ENCODE data around the gene WDFY3.

The WDFY3 gene

DNA sequence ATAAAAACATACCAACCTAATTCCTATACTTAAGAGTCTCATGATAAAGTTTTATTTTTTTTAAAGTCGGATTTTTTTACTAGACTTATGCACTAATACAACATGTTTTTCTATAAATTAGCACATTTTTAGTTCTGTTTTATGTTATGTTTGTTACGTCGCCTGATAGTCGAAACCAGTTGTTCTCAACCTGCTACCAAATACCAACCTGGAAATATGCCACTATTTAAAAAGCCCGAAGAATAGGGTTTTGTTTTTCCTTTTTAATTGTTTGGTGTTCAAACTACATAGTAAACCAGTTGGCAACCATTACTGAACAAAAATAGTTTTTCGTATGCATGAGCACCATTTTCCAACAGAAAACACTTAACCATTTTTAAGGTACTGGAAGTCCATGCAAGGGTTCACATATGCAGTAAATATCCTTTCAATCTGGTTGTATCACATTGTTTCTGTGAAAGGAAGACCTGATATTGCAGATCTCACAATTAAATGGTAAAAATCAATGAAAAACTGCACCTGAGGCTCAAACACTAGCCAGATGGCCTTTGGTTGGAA, 1.4 kb downstream of the WDFY3 start:
- peaks cover 3 to 32% (median 6%) of the 10 kb centered on the region in 5 experiments for H3K27me3 ChIP-seq (replicated peaks in 2 of 5; ENCODE audit: control insufficient read depth in 4 of 5, insufficient read depth in 5 of 5, low read length in 4 of 5)
- ChIA-PET POLR2A (no interaction called here), CTCF (no interaction called here)
- no peak for DNase-seq
- peaks cover 12 to 18% (median 14%) of the 10 kb centered on the region in 4 experiments for H3K4me1 ChIP-seq (ENCODE audit: control extremely low read depth in 1 of 4, control insufficient read depth in 4 of 4, insufficient read depth in 4 of 4, low read length in 3 of 4)
- no peaks in the 10 kb centered on the region for H3K36me3 ChIP-seq (ENCODE audit: control insufficient read depth in 4 of 4, insufficient read depth in 4 of 4, low read length in 3 of 4)
- H3K9me3 ChIP-seq (ENCODE audit: control extremely low read depth in 1 of 5, control insufficient read depth in 4 of 5, insufficient read depth in 2 of 5, low read depth in 1 of 5, low read length in 4 of 5), result no peaks in the 10 kb centered on the region
- no peak overlapping the region for H3K27ac ChIP-seq (ENCODE audit: insufficient read depth in 1 of 2, low read depth in 1 of 2, low read length in 2 of 2, poor library complexity in 1 of 2, severe bottlenecking in 2 of 2)
- WGBS (ENCODE audit: insufficient coverage), result no CpG with 5 or more reads among the region's 6 CpGs
- H3K4me3 ChIP-seq (ENCODE audit: control insufficient read depth in 1 of 7, extremely low read depth in 1 of 7, insufficient read depth in 4 of 7, low read depth in 2 of 7, low read length in 6 of 7), result peak overlapping the region in 6 of 7 experiments; percentile 72 to 88 (median 85)

DNA sequence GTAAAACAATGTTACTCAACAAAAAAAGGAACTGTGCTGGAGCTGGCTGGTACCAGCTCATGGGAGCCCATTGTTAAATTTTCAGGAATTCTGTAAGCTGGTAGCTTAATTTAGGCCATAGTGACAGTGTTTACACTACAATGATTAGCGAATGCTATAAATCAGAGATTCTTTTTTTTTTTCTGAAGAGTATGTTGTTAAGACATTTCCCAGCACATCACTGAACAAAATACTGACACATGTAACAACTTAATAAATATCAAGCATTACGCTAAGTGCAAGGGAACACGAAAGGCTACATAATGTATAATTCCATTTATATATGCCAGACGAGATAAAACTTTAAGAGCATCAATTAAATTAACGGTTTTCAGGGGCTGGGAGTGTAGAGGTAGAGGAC, 4.4 kb downstream of the WDFY3 start:
- Histone ChIP-seq H3K4me1 (ENCODE audit: control extremely low read depth in 1 of 4, control insufficient read depth in 4 of 4, insufficient read depth in 4 of 4, low read length in 3 of 4) (peaks cover 7 to 15% (median 11%) of the 10 kb centered on the region in 4 experiments), H3K4me3 (ENCODE audit: control insufficient read depth in 1 of 7, extremely low read depth in 1 of 7, insufficient read depth in 4 of 7, low read depth in 2 of 7, low read length in 6 of 7) (no peak overlapping the region), H3K27me3 (replicated peaks in 2 of 5; ENCODE audit: control insufficient read depth in 4 of 5, insufficient read depth in 5 of 5, low read length in 4 of 5) (peaks cover 0 to 14% (median 2%) of the 10 kb centered on the region in 5 experiments), H3K9me3 (ENCODE audit: control extremely low read depth in 1 of 5, control insufficient read depth in 4 of 5, insufficient read depth in 2 of 5, low read depth in 1 of 5, low read length in 4 of 5) (no peaks in the 10 kb centered on the region), H3K27ac (ENCODE audit: insufficient read depth in 1 of 2, low read depth in 1 of 2, low read length in 2 of 2, poor library complexity in 1 of 2, severe bottlenecking in 2 of 2) (no peak overlapping the region), H3K36me3 (ENCODE audit: control insufficient read depth in 4 of 4, insufficient read depth in 4 of 4, low read length in 3 of 4) (no peaks in the 10 kb centered on the region)
- CTCF ChIA-PET, result interaction anchor here (0.6 kb wide), 1 partner anchor 464 kb away, joined by 4 read pairs; no protein-coding TSS in a partner anchor
- 100% methylated on average over 1 of the region's 5 CpGs for WGBS (ENCODE audit: insufficient coverage)
- no peak for DNase-seq
- POLR2A ChIA-PET, result no interaction called here

DNA sequence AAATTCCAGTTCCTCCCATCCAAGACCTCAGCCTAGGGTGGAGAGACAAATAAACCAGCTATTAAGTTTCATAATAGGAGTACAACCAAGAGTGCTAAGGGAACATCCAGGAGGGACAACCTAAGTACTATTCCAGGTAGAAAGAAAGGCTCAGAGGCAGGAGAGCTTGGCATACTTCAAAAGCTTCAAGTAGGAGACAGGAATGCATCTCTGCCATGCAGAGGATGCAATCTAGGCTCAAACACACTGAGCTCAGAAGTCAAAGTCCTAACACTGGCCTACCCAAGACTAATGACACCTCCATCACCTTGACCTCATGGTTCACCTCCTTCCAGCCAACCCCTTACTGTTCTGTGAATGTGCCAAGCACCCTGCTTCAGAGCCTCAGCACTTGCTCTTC, 8.1 kb downstream of the WDFY3 start:
- H3K9me3 ChIP-seq (ENCODE audit: control extremely low read depth in 1 of 5, control insufficient read depth in 4 of 5, insufficient read depth in 2 of 5, low read depth in 1 of 5, low read length in 4 of 5), result no peaks in the 10 kb centered on the region
- H3K4me1 ChIP-seq (ENCODE audit: control extremely low read depth in 1 of 4, control insufficient read depth in 4 of 4, insufficient read depth in 4 of 4, low read length in 3 of 4), result no peaks in the 10 kb centered on the region
- CTCF ChIA-PET, result interaction anchor here (1.1 kb wide), 1 partner anchor 13 kb away, joined by 5 read pairs; no protein-coding TSS in a partner anchor
- H3K4me3 ChIP-seq (ENCODE audit: control insufficient read depth in 1 of 7, extremely low read depth in 1 of 7, insufficient read depth in 4 of 7, low read depth in 2 of 7, low read length in 6 of 7), result no peak overlapping the region
- POLR2A ChIA-PET, result no interaction called here
- no peak overlapping the region for H3K27ac ChIP-seq (ENCODE audit: insufficient read depth in 1 of 2, low read depth in 1 of 2, low read length in 2 of 2, poor library complexity in 1 of 2, severe bottlenecking in 2 of 2)
- no peaks in the 10 kb centered on the region for H3K27me3 ChIP-seq (replicated peaks in 2 of 5; ENCODE audit: control insufficient read depth in 4 of 5, insufficient read depth in 5 of 5, low read length in 4 of 5)
- no peaks in the 10 kb centered on the region for H3K36me3 ChIP-seq (ENCODE audit: control insufficient read depth in 4 of 4, insufficient read depth in 4 of 4, low read length in 3 of 4)
- no peak for DNase-seq

- Histone ChIP-seq H3K36me3 (ENCODE audit: control insufficient read depth in 4 of 4, insufficient read depth in 4 of 4, low read length in 3 of 4) (no peaks in the 10 kb centered on the region), H3K9me3 (ENCODE audit: control extremely low read depth in 1 of 5, control insufficient read depth in 4 of 5, insufficient read depth in 2 of 5, low read depth in 1 of 5, low read length in 4 of 5) (no peaks in the 10 kb centered on the region), H3K27me3 (replicated peaks in 2 of 5; ENCODE audit: control insufficient read depth in 4 of 5, insufficient read depth in 5 of 5, low read length in 4 of 5) (no peaks in the 10 kb centered on the region), H3K4me3 (ENCODE audit: control insufficient read depth in 1 of 7, extremely low read depth in 1 of 7, insufficient read depth in 4 of 7, low read depth in 2 of 7, low read length in 6 of 7) (no peak overlapping the region), H3K27ac (ENCODE audit: insufficient read depth in 1 of 2, low read depth in 1 of 2, low read length in 2 of 2, poor library complexity in 1 of 2, severe bottlenecking in 2 of 2) (no peak overlapping the region), H3K4me1 (ENCODE audit: control extremely low read depth in 1 of 4, control insufficient read depth in 4 of 4, insufficient read depth in 4 of 4, low read length in 3 of 4) (no peaks in the 10 kb centered on the region)
- WGBS (ENCODE audit: insufficient coverage), result 20% methylated on average over 1 of the region's 4 CpGs
- DNase-seq, result no peak
- POLR2A ChIA-PET, result no interaction called here
- CTCF ChIA-PET, result no interaction called here
Measured at GRCh38 chr4:84957514-84958420, 8.7 kb downstream of the WDFY3 start.

DNA sequence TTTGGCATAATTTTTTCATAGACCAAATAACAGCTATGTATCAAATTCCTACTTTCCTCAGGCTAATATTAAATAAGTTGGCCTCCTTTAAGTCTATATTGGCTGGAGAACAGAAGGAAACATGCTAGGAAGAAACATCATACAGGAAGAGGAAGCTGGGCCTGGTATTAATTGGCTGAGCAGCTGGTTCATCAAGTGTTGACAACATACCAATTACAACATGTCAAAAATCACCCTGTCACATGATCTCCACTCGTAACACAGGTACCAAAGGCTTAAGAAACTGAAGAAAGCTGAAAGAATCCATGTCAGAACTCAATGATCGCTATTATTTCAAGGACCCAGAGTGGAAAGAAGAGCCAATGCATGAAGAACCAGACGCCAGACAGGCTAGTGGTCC, 10.5 kb downstream of the WDFY3 start:
- Histone ChIP-seq H3K36me3 (ENCODE audit: control insufficient read depth in 4 of 4, insufficient read depth in 4 of 4, low read length in 3 of 4) (no peaks in the 10 kb centered on the region), H3K27me3 (replicated peaks in 2 of 5; ENCODE audit: control insufficient read depth in 4 of 5, insufficient read depth in 5 of 5, low read length in 4 of 5) (no peaks in the 10 kb centered on the region), H3K9me3 (ENCODE audit: control extremely low read depth in 1 of 5, control insufficient read depth in 4 of 5, insufficient read depth in 2 of 5, low read depth in 1 of 5, low read length in 4 of 5) (no peaks in the 10 kb centered on the region), H3K4me3 (ENCODE audit: control insufficient read depth in 1 of 7, extremely low read depth in 1 of 7, insufficient read depth in 4 of 7, low read depth in 2 of 7, low read length in 6 of 7) (no peak overlapping the region), H3K4me1 (ENCODE audit: control extremely low read depth in 1 of 4, control insufficient read depth in 4 of 4, insufficient read depth in 4 of 4, low read length in 3 of 4) (no peaks in the 10 kb centered on the region), H3K27ac (ENCODE audit: insufficient read depth in 1 of 2, low read depth in 1 of 2, low read length in 2 of 2, poor library complexity in 1 of 2, severe bottlenecking in 2 of 2) (no peak overlapping the region)
- 100% methylated on average over 3 of the region's 3 CpGs for WGBS (ENCODE audit: insufficient coverage)
- POLR2A ChIA-PET, result no interaction called here
- CTCF ChIA-PET, result interaction anchor here (1.7 kb wide), 1 partner anchor 15 kb away, joined by 7 read pairs; no protein-coding TSS in a partner anchor
- DNase-seq, result no peak

GRCh38 chr4:84954982-84955567, 11.4 kb downstream of the WDFY3 start:
- 96% methylated on average over 2 of the region's 6 CpGs for WGBS (ENCODE audit: insufficient coverage)
- Histone ChIP-seq H3K36me3 (ENCODE audit: control insufficient read depth in 4 of 4, insufficient read depth in 4 of 4, low read length in 3 of 4) (no peaks in the 10 kb centered on the region), H3K4me3 (ENCODE audit: control insufficient read depth in 1 of 7, extremely low read depth in 1 of 7, insufficient read depth in 4 of 7, low read depth in 2 of 7, low read length in 6 of 7) (no peak overlapping the region), H3K27ac (ENCODE audit: insufficient read depth in 1 of 2, low read depth in 1 of 2, low read length in 2 of 2, poor library complexity in 1 of 2, severe bottlenecking in 2 of 2) (no peak overlapping the region), H3K27me3 (replicated peaks in 2 of 5; ENCODE audit: control insufficient read depth in 4 of 5, insufficient read depth in 5 of 5, low read length in 4 of 5) (no peaks in the 10 kb centered on the region), H3K4me1 (ENCODE audit: control extremely low read depth in 1 of 4, control insufficient read depth in 4 of 4, insufficient read depth in 4 of 4, low read length in 3 of 4) (no peaks in the 10 kb centered on the region), H3K9me3 (ENCODE audit: control extremely low read depth in 1 of 5, control insufficient read depth in 4 of 5, insufficient read depth in 2 of 5, low read depth in 1 of 5, low read length in 4 of 5) (no peaks in the 10 kb centered on the region)
- no peak for DNase-seq
- ChIA-PET CTCF (no interaction called here), POLR2A (no interaction called here)

DNA sequence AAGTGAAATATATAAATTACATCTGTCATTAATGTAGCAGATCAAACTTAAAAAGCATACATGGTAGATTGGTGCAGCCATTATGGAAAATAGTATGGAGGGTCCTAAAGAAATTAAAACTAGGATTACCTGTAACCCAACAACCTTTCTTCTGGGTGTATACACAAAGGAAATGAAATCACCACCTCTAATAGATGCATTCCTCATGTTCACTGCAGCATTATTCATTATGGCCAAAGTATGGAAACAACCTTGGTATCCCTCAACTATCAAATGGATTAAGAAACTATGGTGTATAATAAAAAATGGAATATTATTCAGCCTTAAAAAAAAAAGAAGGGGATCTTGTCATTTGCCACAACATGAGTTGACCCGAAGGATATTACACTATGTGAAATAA, 13.7 kb downstream of the WDFY3 start:
- no peak for DNase-seq
- Histone ChIP-seq H3K4me3 (ENCODE audit: control insufficient read depth in 1 of 7, extremely low read depth in 1 of 7, insufficient read depth in 4 of 7, low read depth in 2 of 7, low read length in 6 of 7) (no peak overlapping the region), H3K27ac (ENCODE audit: insufficient read depth in 1 of 2, low read depth in 1 of 2, low read length in 2 of 2, poor library complexity in 1 of 2, severe bottlenecking in 2 of 2) (no peak overlapping the region), H3K4me1 (ENCODE audit: control extremely low read depth in 1 of 4, control insufficient read depth in 4 of 4, insufficient read depth in 4 of 4, low read length in 3 of 4) (no peaks in the 10 kb centered on the region), H3K36me3 (ENCODE audit: control insufficient read depth in 4 of 4, insufficient read depth in 4 of 4, low read length in 3 of 4) (no peaks in the 10 kb centered on the region), H3K9me3 (ENCODE audit: control extremely low read depth in 1 of 5, control insufficient read depth in 4 of 5, insufficient read depth in 2 of 5, low read depth in 1 of 5, low read length in 4 of 5) (no peaks in the 10 kb centered on the region), H3K27me3 (replicated peaks in 2 of 5; ENCODE audit: control insufficient read depth in 4 of 5, insufficient read depth in 5 of 5, low read length in 4 of 5) (no peaks in the 10 kb centered on the region)
- CTCF ChIA-PET, result no interaction called here
- no CpG with 5 or more reads among the region's 1 CpG for WGBS (ENCODE audit: insufficient coverage)
- POLR2A ChIA-PET, result no interaction called here

Measured in common myeloid progenitor, CD34-positive (primary cell).